Measurements from ENCODE around the gene PPP1R8.
"Not testable (repeated sequence)": the region's sequence is repeated elsewhere in the genome, so short reads cannot be mapped to it uniquely, and the experiment has no call there.

- TF ChIP-seq CTCF, POLR2AphosphoS5, EP300, POLR2A (IDR thresholded peaks at IDR 0.05): not testable (repeated sequence)
Observed at GRCh38 chr1:27790270-27790669, 40.3 kb upstream of the PPP1R8 start.
